Astrocyte (in vitro differentiated cells and primary cell): ENCODE data around the gene ZNF701. TPM values are rescaled to one million over a fixed set of nuclear protein-coding genes. Genes with fewer than 3 reads are reported as not detected.

Source experiments
- DNase-seq: peaks from one replicate; pipeline ENCODE4 v3.0.0-alpha.2; 2010; ENCODE audit warnings: low read depth
- FAIRE-seq: peaks from 2 replicates; lab custom pipeline; 2011; peaks lifted over from hg19 to GRCh38; lab: Jason Lieb, UNC
- H2AFZ ChIP-seq: 2 replicates; pipeline ENCODE4 v1.6.0; 2012; ENCODE audit warnings: low read depth, low read length, inconsistent platforms
- H3K27ac ChIP-seq: 2 replicates; pipeline ENCODE4 v1.5.1; 2011; ENCODE audit warnings: low read depth, low read length, inconsistent platforms
- H3K27me3 ChIP-seq: 2 replicates; pipeline ENCODE4 v1.6.0; 2011; ENCODE audit warnings: low read length, inconsistent platforms; ENCODE audit not compliant: insufficient read depth
- H3K36me3 ChIP-seq: 2 replicates; pipeline ENCODE4 v1.5.1; 2011; ENCODE audit warnings: low read length, inconsistent platforms; ENCODE audit not compliant: insufficient read depth
- H3K4me1 ChIP-seq: 2 replicates; pipeline ENCODE4 v1.5.1; 2011; ENCODE audit warnings: low read length, inconsistent platforms; ENCODE audit not compliant: insufficient read depth
- H3K4me2 ChIP-seq: 2 replicates; pipeline ENCODE4 v1.6.0; 2012; ENCODE audit warnings: low read length, inconsistent platforms
- H3K4me3 ChIP-seq: 2 replicates; pipeline ENCODE4 v1.5.1; 2011; ENCODE audit warnings: low read depth, mild to moderate bottlenecking, low read length, inconsistent platforms; ENCODE audit not compliant: insufficient read depth
- H3K79me2 ChIP-seq: 2 replicates; pipeline ENCODE4 v1.6.0; 2012; ENCODE audit warnings: mild to moderate bottlenecking, low read length, inconsistent platforms; ENCODE audit not compliant: insufficient read depth
- H3K9ac ChIP-seq: 2 replicates; pipeline ENCODE4 v1.6.0; 2012; ENCODE audit warnings: mild to moderate bottlenecking, low read length, inconsistent platforms
- H3K9me3 ChIP-seq: 2 replicates; pipeline ENCODE4 v1.5.1; 2012; ENCODE audit warnings: low read depth, mild to moderate bottlenecking, low read length, inconsistent platforms; ENCODE audit not compliant: insufficient read depth
- H4K20me1 ChIP-seq: 2 replicates; pipeline ENCODE4 v1.6.0; 2012; ENCODE audit warnings: low read length, inconsistent platforms; ENCODE audit not compliant: insufficient read depth
- H3K27ac Mint-ChIP-seq: one replicate; pipeline ENCODE4 v1.8.0; 2021; ENCODE audit warnings: mild to moderate bottlenecking, mixed read lengths; ENCODE audit not compliant: unreplicated experiment
- H3K27me3 Mint-ChIP-seq: one replicate; pipeline ENCODE4 v1.8.0; 2021; ENCODE audit warnings: low read depth, mixed read lengths; ENCODE audit not compliant: unreplicated experiment
- H3K36me3 Mint-ChIP-seq: one replicate; pipeline ENCODE4 v1.8.0; 2021; ENCODE audit warnings: low read depth, mixed read lengths; ENCODE audit not compliant: unreplicated experiment
- H3K4me1 Mint-ChIP-seq: one replicate; pipeline ENCODE4 v1.8.0; 2021; ENCODE audit warnings: low read depth, mixed read lengths; ENCODE audit not compliant: unreplicated experiment
- H3K4me3 Mint-ChIP-seq: one replicate; pipeline ENCODE4 v1.8.0; 2021; ENCODE audit warnings: mild to moderate bottlenecking, moderate library complexity, mixed read lengths; ENCODE audit not compliant: unreplicated experiment
- H3K9me3 Mint-ChIP-seq: one replicate; pipeline ENCODE4 v1.8.0; 2021; ENCODE audit warnings: mild to moderate bottlenecking, mixed read lengths; ENCODE audit not compliant: unreplicated experiment
- CTCF ChIP-seq: IDR thresholded peaks from 2 replicates; pipeline ENCODE4 v1.5.1; 2011; ENCODE audit warnings: low read depth, mild to moderate bottlenecking, inconsistent platforms, low read length, moderate library complexity; ENCODE audit not compliant: insufficient read depth
- EZH2 ChIP-seq: IDR thresholded peaks from 2 replicates; pipeline ENCODE4 v1.6.1; 2012; ENCODE audit warnings: mild to moderate bottlenecking, low read length, inconsistent platforms; ENCODE audit not compliant: insufficient read depth
- total RNA-seq: library from RNA; stranded (reverse); gene quantifications from 2 replicates; pipeline ENCODE4 v1.2.1, GENCODE V29; 2021

The ZNF701 gene
- total RNA-seq, 1 donor from 2014 or later = 15.6 TPM

GRCh38 chr19:52602941-52603340 is 32.9 kb downstream of the ZNF701 start:
- DNase-seq (no peak), FAIRE-seq (no peak)
- Histone ChIP-seq H3K27me3 (no peaks in the 10 kb centered on the region), H4K20me1 (no peaks in the 10 kb centered on the region), H3K79me2 (no peaks in the 10 kb centered on the region), H3K36me3 (no peaks in the 10 kb centered on the region), H2AFZ (no peak overlapping the region), H3K4me2 (no peak overlapping the region), H3K9ac (no peak overlapping the region), H3K9me3 (peaks cover 3% of the 10 kb centered on the region), H3K27ac (no peak overlapping the region), H3K4me3 (no peak overlapping the region), H3K4me1 (no peaks in the 10 kb centered on the region)
- Mint-ChIP-seq H3K27me3 (no peaks in the 10 kb centered on the region), H3K36me3 (peaks cover 19% of the 10 kb centered on the region), H3K9me3 (peaks cover 7% of the 10 kb centered on the region), H3K4me3 (no peak overlapping the region), H3K27ac (no peak overlapping the region), H3K4me1 (peaks cover 7% of the 10 kb centered on the region)
- TF ChIP-seq CTCF (no peak), EZH2 (no peak)

- peaks cover 20% of the 10 kb centered on the region for H3K36me3 Mint-ChIP-seq
- no peak overlapping the region for H3K9ac ChIP-seq
- TF ChIP-seq EZH2 = no peak
- no peak for TF ChIP-seq CTCF
- peaks cover 7% of the 10 kb centered on the region for H3K9me3 Mint-ChIP-seq
- no peak overlapping the region for H3K27ac Mint-ChIP-seq
- H3K27me3 ChIP-seq = no peaks in the 10 kb centered on the region
- H3K79me2 ChIP-seq = no peaks in the 10 kb centered on the region
- H3K4me3 ChIP-seq = no peak overlapping the region
- H3K9me3 ChIP-seq = peaks cover 3% of the 10 kb centered on the region
- FAIRE-seq (no peak), DNase-seq (peak; percentile 12)
- H3K36me3 ChIP-seq = no peaks in the 10 kb centered on the region
- no peak overlapping the region for H3K4me3 Mint-ChIP-seq
- peaks cover 7% of the 10 kb centered on the region for H3K4me1 Mint-ChIP-seq
- no peak overlapping the region for H2AFZ ChIP-seq
- no peaks in the 10 kb centered on the region for H3K27me3 Mint-ChIP-seq
- no peaks in the 10 kb centered on the region for H3K4me1 ChIP-seq
- H3K4me2 ChIP-seq = no peak overlapping the region
- no peaks in the 10 kb centered on the region for H4K20me1 ChIP-seq
- no peak overlapping the region for H3K27ac ChIP-seq
These were observed 33.6 kb downstream of the ZNF701 start for GRCh38 chr19:52603558-52604207.

GRCh38 chr19:52613299-52613906 is 43.3 kb downstream of the ZNF701 start:
- Histone ChIP-seq H3K27me3 (no peaks in the 10 kb centered on the region), H3K79me2 (no peaks in the 10 kb centered on the region), H3K4me3 (no peak overlapping the region), H3K9me3 (peaks cover 35% of the 10 kb centered on the region), H4K20me1 (no peaks in the 10 kb centered on the region), H3K27ac (no peak overlapping the region), H3K36me3 (peaks cover 26% of the 10 kb centered on the region), H3K9ac (no peak overlapping the region), H2AFZ (no peak overlapping the region), H3K4me1 (no peaks in the 10 kb centered on the region), H3K4me2 (no peak overlapping the region)
- DNase-seq = no peak
- Mint-ChIP-seq H3K4me3 (no peak overlapping the region), H3K4me1 (no peaks in the 10 kb centered on the region), H3K27ac (no peak overlapping the region), H3K9me3 (peaks cover 62% of the 10 kb centered on the region), H3K36me3 (peaks cover 76% of the 10 kb centered on the region), H3K27me3 (no peaks in the 10 kb centered on the region)
- peak; percentile 66 for FAIRE-seq
- TF ChIP-seq EZH2 (no peak), CTCF (no peak)
